ENCODE measurements around the gene TNFRSF4.

Gene TNFRSF4

DNA sequence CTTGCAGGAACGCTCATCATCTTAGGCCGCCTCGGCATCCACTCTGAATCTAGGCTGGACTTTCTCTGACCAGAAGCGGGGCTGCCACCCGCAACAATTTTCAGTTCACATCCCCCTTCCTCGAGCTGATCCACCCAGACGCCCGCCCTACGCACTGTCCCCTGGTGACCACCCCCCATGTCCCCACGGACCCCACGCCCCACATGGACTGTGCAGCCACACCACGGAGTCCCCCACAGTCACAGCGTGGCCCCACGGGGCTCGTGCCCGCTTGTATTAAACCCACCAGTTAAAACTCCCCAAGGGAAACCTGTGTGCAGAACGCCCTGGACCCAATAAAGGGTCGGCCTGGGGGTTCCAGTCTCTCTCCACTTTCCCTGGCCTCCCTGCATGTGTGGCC lies 45.6 kb upstream of the TNFRSF4 start:
- ChIA-PET POLR2A (no interaction called here), CTCF (no interaction called here)
- DNase-seq (ENCODE audit: extremely low spot score) = no peak
- TF ChIP-seq NFRKB (IDR thresholded peaks at IDR 0.05) (no peak), FOXK2 (IDR thresholded peaks at IDR 0.05) (no peak), ZNF384 (IDR thresholded peaks at IDR 0.05) (no peak), FOXA1 (IDR thresholded peaks at IDR 0.05) (no peak), BHLHE40 (IDR thresholded peaks at IDR 0.05; ENCODE audit: borderline replicate concordance) (no peak), TARDBP (IDR thresholded peaks at IDR 0.05) (no peak)

DNA sequence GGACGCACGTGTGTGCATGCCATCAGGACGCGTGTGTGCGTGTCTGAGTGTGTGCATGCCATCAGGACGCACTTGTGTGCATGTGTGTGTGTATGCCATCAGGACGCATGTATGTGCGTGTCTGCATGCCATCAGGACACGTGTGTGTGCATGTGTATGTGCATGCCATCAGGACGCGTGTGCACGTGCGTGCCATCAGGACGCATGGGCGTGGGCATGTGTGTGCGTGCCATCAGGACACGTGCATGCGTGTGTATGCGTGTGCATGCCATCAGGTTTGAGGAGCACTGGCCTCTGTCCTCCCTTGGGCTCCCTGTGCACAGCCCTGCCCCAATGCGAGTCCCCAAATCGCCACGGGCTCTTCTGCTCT lies 45.2 kb upstream of the TNFRSF4 start:
- no peak for TF ChIP-seq ZNF384 (IDR thresholded peaks at IDR 0.05)
- TF ChIP-seq LEF1 (IDR thresholded peaks at IDR 0.05; ENCODE audit: borderline replicate concordance) = no peak
- no peak for TF ChIP-seq CTBP1 (IDR thresholded peaks at IDR 0.05; ENCODE audit: borderline replicate concordance)
- no peak for TF ChIP-seq FOXM1 (IDR thresholded peaks at IDR 0.05; ENCODE audit: borderline replicate concordance)
- TF ChIP-seq TARDBP (IDR thresholded peaks at IDR 0.05) = no peak
- TF ChIP-seq ELF4 (IDR thresholded peaks at IDR 0.05) = no peak
- no peak for TF ChIP-seq BHLHE40 (IDR thresholded peaks at IDR 0.05; ENCODE audit: borderline replicate concordance)
- TF ChIP-seq FOXK2 (IDR thresholded peaks at IDR 0.05) = no peak
- no peak for TF ChIP-seq ARNT (IDR thresholded peaks at IDR 0.05)
- TF ChIP-seq HDGF (IDR thresholded peaks at IDR 0.05; ENCODE audit: borderline replicate concordance) = no peak
- TF ChIP-seq L3MBTL2 (conservative IDR thresholded peaks at IDR 0.05) = no peak
- TF ChIP-seq, protein P1, sequence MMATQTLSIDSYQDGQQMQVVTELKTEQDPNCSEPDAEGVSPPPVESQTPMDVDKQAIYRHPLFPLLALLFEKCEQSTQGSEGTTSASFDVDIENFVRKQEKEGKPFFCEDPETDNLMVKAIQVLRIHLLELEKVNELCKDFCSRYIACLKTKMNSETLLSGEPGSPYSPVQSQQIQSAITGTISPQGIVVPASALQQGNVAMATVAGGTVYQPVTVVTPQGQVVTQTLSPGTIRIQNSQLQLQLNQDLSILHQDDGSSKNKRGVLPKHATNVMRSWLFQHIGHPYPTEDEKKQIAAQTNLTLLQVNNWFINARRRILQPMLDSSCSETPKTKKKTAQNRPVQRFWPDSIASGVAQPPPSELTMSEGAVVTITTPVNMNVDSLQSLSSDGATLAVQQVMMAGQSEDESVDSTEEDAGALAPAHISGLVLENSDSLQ (IDR thresholded peaks at IDR 0.05) = no peak
- no peak for TF ChIP-seq FOXA1 (IDR thresholded peaks at IDR 0.05)
- TF ChIP-seq SP1 (IDR thresholded peaks at IDR 0.05) = no peak
- no peak for TF ChIP-seq SUZ12 (IDR thresholded peaks at IDR 0.05)
- POLR2A ChIA-PET = no interaction called here
- CTCF ChIA-PET = no interaction called here
- no peak for DNase-seq (ENCODE audit: extremely low spot score)

DNA sequence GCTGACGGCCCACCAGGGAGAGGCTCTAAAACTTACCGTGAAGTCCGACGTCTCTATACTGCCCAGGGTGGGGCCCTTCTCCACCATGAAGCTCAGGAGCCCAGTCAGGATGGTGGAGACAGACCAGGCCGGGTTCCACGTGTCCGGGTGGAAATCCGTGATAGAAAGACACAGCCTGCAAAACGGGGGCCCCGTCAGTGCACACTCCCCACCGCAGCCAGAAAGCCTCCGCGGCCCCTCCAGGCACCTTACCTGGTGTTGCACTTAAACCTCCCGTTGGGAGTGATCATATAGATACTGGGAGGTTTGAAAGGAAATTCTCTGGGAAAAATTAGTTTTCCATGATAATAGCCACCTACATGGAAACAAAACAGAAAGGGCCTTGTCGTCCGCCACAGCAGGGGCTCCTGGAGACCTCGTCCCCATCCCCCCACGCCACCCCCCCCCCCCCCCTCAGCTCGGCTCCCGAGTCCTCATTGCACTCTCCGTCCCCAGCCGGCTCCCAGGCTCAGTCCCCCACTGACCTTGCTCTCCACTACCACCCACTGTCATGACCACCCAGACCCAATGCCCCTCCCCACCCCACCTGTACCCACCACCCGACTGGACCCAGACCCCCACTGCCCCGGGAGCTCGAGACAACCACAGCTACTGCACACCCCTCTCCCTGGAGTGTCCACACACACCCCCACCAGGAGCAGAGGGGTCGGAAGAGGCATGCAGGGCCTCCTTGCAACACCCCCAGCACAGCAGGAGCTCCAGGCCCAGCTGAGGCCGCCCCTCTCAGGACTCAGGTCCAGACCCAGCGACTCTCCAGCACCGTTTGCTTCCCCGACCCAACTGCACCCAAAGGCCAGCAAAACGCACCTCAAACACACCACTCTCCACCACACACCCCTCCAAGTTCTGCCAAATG lies 43.3 kb upstream of the TNFRSF4 start:
- TF ChIP-seq ZNF384 (IDR thresholded peaks at IDR 0.05) = no peak
- no peak for TF ChIP-seq BHLHE40 (IDR thresholded peaks at IDR 0.05; ENCODE audit: borderline replicate concordance)
- TF ChIP-seq HDGF (IDR thresholded peaks at IDR 0.05; ENCODE audit: borderline replicate concordance) = no peak
- no peak for TF ChIP-seq FOXK2 (IDR thresholded peaks at IDR 0.05)
- TF ChIP-seq, protein P1 (IDR thresholded peaks at IDR 0.05) = no peak
- no peak for TF ChIP-seq L3MBTL2 (conservative IDR thresholded peaks at IDR 0.05)
- TF ChIP-seq SP1 (IDR thresholded peaks at IDR 0.05) = no peak
- TF ChIP-seq CTBP1 (IDR thresholded peaks at IDR 0.05; ENCODE audit: borderline replicate concordance) = no peak
- TF ChIP-seq LEF1 (IDR thresholded peaks at IDR 0.05; ENCODE audit: borderline replicate concordance) = no peak
- TF ChIP-seq SUZ12 (IDR thresholded peaks at IDR 0.05) = no peak
- TF ChIP-seq ARNT (IDR thresholded peaks at IDR 0.05) = no peak
- TF ChIP-seq TARDBP (IDR thresholded peaks at IDR 0.05) = no peak
- no peak for TF ChIP-seq FOXM1 (IDR thresholded peaks at IDR 0.05; ENCODE audit: borderline replicate concordance)
- no peak for TF ChIP-seq FOXA1 (IDR thresholded peaks at IDR 0.05)
- TF ChIP-seq NFRKB (IDR thresholded peaks at IDR 0.05) = no peak
- CTCF ChIA-PET = interaction anchor here (1.0 kb wide), 1 partner anchor 273 kb away, joined by 3 read pairs; no protein-coding TSS in a partner anchor
- DNase-seq (ENCODE audit: extremely low spot score) = no peak
- POLR2A ChIA-PET = no interaction called here

DNA sequence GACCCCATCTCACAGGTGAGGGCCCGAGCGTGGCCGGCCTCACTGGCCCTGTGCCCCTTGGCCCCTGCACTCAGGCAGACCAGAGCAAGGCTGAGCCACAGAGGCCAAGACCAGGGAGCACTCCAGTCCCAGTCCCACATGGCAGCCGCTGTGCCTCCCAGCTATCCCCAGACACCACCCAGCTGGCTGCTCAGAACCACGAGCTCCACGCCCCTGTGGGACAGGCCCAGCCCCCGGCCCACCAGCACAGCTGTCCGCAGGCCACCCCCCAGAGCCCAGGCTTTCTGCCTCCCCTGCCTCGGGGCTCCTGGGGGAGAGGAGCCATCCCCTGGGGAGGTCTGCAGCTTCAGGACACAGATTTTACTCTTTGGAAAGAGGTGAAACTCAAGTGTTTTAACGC lies 41.7 kb upstream of the TNFRSF4 start:
- TF ChIP-seq L3MBTL2 (conservative IDR thresholded peaks at IDR 0.05) (no peak), CTBP1 (IDR thresholded peaks at IDR 0.05; ENCODE audit: borderline replicate concordance) (no peak), ELF4 (IDR thresholded peaks at IDR 0.05) (no peak), FOXM1 (IDR thresholded peaks at IDR 0.05; ENCODE audit: borderline replicate concordance) (no peak), SP1 (IDR thresholded peaks at IDR 0.05) (no peak), FOXA1 (IDR thresholded peaks at IDR 0.05) (no peak), SUZ12 (IDR thresholded peaks at IDR 0.05) (no peak), ZNF384 (IDR thresholded peaks at IDR 0.05) (no peak)
- TF ChIP-seq, protein P1 (IDR thresholded peaks at IDR 0.05) = no peak
- ChIA-PET CTCF (no interaction called here), POLR2A (interaction anchor here (1.1 kb wide), 1 partner anchor 23 kb away, joined by 3 read pairs; the partner anchor contains the start of gene B3GALT6)
- DNase-seq (ENCODE audit: extremely low spot score) = no peak

DNA sequence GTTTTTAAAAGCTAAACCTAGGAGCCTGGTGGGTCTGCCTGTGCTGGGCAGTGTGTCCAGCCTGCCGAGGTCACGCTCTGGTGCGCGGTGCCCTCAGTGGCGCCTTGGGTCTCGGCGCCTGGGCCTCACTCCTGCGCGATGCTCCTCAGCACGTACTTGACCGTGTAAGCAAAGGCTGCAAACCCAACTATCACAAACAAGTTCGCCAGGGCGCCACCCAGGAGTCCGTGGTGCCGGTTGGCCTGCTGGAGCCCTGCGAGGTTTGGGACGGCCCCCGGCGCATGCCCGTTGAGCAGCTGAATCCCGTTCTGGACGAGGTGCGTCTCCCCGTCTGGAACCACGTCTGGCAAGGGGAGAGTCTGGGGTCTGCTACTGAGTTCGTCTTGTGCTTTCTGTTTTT lies 41.1 kb upstream of the TNFRSF4 start:
- TF ChIP-seq HDGF (IDR thresholded peaks at IDR 0.05; ENCODE audit: borderline replicate concordance) = no peak
- TF ChIP-seq ARNT (IDR thresholded peaks at IDR 0.05) = no peak
- TF ChIP-seq ZNF384 (IDR thresholded peaks at IDR 0.05) = no peak
- no peak for TF ChIP-seq L3MBTL2 (conservative IDR thresholded peaks at IDR 0.05)
- TF ChIP-seq SUZ12 (IDR thresholded peaks at IDR 0.05) = no peak
- no peak for TF ChIP-seq FOXA1 (IDR thresholded peaks at IDR 0.05)
- TF ChIP-seq TARDBP (IDR thresholded peaks at IDR 0.05) = no peak
- TF ChIP-seq, protein P1 (IDR thresholded peaks at IDR 0.05) = no peak
- TF ChIP-seq SP1 (IDR thresholded peaks at IDR 0.05) = no peak
- no peak for TF ChIP-seq ELF4 (IDR thresholded peaks at IDR 0.05)
- TF ChIP-seq FOXM1 (IDR thresholded peaks at IDR 0.05; ENCODE audit: borderline replicate concordance) = no peak
- no peak for TF ChIP-seq BHLHE40 (IDR thresholded peaks at IDR 0.05; ENCODE audit: borderline replicate concordance)
- no peak for TF ChIP-seq LEF1 (IDR thresholded peaks at IDR 0.05; ENCODE audit: borderline replicate concordance)
- TF ChIP-seq FOXK2 (IDR thresholded peaks at IDR 0.05) = no peak
- TF ChIP-seq NFRKB (IDR thresholded peaks at IDR 0.05) = no peak
- TF ChIP-seq CTBP1 (IDR thresholded peaks at IDR 0.05; ENCODE audit: borderline replicate concordance) = no peak
- DNase-seq (ENCODE audit: extremely low spot score) = no peak
- ChIA-PET POLR2A (interaction anchor here (1.1 kb wide), 1 partner anchor 23 kb away, joined by 3 read pairs; the partner anchor contains the start of gene B3GALT6), CTCF (no interaction called here)
